ENCODE measurements around the gene ZNRF2. TPM values are rescaled to one million over a fixed set of nuclear protein-coding genes. Genes with fewer than 3 reads are reported as not detected.
"Not testable (repeated sequence)": the region's sequence is repeated elsewhere in the genome, so short reads cannot be mapped to it uniquely, and the experiment has no call there.

The ZNRF2 gene
- total RNA-seq, 4 donors from 2014 or later = 19.6 to 26.3 (median 22.5) TPM

GRCh38 chr7:30378275-30378674, 93.9 kb downstream of the ZNRF2 start:
- WGBS, 2 donors = 57 to 94% methylated on average over 1 of the region's 1 CpG
- no peak for DNase-seq
- H3K9me3 ChIP-seq = peaks cover 0 to 11% (median 6%) of the 10 kb centered on the region in 3 donors

GRCh38 chr7:30379131-30379530, 94.7 kb downstream of the ZNRF2 start:
- H3K4me1 ChIP-seq = no peaks in the 10 kb centered on the region
- peaks cover 0 to 11% (median 6%) of the 10 kb centered on the region in 3 donors for H3K9me3 ChIP-seq
- no peaks in the 10 kb centered on the region for H3K36me3 ChIP-seq
- WGBS, 2 donors = 53 to 57% methylated on average over 4 of the region's 4 CpGs
- intact Hi-C loops (cut with DNase I) = no loop called here
- no peak for DNase-seq
- no peak for TF ChIP-seq POLR2A (IDR thresholded peaks at IDR 0.05)
- TF ChIP-seq, protein P1, sequence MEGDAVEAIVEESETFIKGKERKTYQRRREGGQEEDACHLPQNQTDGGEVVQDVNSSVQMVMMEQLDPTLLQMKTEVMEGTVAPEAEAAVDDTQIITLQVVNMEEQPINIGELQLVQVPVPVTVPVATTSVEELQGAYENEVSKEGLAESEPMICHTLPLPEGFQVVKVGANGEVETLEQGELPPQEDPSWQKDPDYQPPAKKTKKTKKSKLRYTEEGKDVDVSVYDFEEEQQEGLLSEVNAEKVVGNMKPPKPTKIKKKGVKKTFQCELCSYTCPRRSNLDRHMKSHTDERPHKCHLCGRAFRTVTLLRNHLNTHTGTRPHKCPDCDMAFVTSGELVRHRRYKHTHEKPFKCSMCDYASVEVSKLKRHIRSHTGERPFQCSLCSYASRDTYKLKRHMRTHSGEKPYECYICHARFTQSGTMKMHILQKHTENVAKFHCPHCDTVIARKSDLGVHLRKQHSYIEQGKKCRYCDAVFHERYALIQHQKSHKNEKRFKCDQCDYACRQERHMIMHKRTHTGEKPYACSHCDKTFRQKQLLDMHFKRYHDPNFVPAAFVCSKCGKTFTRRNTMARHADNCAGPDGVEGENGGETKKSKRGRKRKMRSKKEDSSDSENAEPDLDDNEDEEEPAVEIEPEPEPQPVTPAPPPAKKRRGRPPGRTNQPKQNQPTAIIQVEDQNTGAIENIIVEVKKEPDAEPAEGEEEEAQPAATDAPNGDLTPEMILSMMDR (IDR thresholded peaks at IDR 0.05) = no peak
- H3K27ac ChIP-seq = no peak overlapping the region
- H3K4me3 ChIP-seq = no peak overlapping the region
- no peaks in the 10 kb centered on the region for H3K27me3 ChIP-seq

More at GRCh38 chr7:30378275-30378674, 93.9 kb downstream of the ZNRF2 start:
- no peak overlapping the region for H3K4me3 ChIP-seq
- H3K36me3 ChIP-seq = no peaks in the 10 kb centered on the region
- H3K4me1 ChIP-seq = no peaks in the 10 kb centered on the region
- H3K27me3 ChIP-seq = no peaks in the 10 kb centered on the region
- no peak overlapping the region for H3K27ac ChIP-seq
- intact Hi-C loops (cut with DNase I) = no loop called here
- no peak for TF ChIP-seq POLR2A (IDR thresholded peaks at IDR 0.05)
- TF ChIP-seq, protein P1 (IDR thresholded peaks at IDR 0.05) = no peak

GRCh38 chr7:30379741-30380140, 95.3 kb downstream of the ZNRF2 start:
- no peak overlapping the region for H3K4me3 ChIP-seq
- TF ChIP-seq, protein P1 (IDR thresholded peaks at IDR 0.05) = no peak
- no peak for TF ChIP-seq POLR2A (IDR thresholded peaks at IDR 0.05)
- peaks cover 0 to 11% (median 6%) of the 10 kb centered on the region in 3 donors for H3K9me3 ChIP-seq
- intact Hi-C loops (cut with DNase I) = no loop called here
- H3K4me1 ChIP-seq = no peaks in the 10 kb centered on the region
- H3K27ac ChIP-seq = no peak overlapping the region
- 70 to 77% methylated on average over 4 of the region's 4 CpGs for WGBS, 2 donors
- DNase-seq = no peak
- no peaks in the 10 kb centered on the region for H3K27me3 ChIP-seq
- H3K36me3 ChIP-seq = no peaks in the 10 kb centered on the region

DNA sequence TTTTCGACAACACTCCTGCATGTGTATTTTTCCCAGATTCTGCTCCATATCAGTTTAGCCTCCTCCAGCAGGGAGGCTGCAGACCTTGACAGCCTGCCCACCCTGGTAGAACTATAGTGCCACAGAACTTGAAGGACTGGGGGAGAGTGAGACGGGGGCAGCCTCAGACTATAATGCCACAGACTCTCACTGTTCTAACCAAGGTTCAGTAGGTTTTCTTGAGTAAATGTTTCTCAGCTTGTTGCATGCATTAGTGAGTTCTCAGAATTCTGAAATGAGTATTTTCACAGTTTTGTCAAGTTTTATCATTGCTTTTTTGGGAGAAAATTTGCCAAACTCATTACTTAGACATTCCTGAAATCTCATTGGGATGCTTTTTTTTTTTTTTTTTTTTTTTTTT, 95.9 kb downstream of the ZNRF2 start:
- no peaks in the 10 kb centered on the region for H3K27me3 ChIP-seq
- TF ChIP-seq, protein P1 (IDR thresholded peaks at IDR 0.05) = no peak
- no peak for TF ChIP-seq POLR2A (IDR thresholded peaks at IDR 0.05)
- DNase-seq = no peak
- WGBS, 2 donors = 100% methylated on average over 2 of the region's 2 CpGs
- no peak overlapping the region for H3K4me3 ChIP-seq
- H3K36me3 ChIP-seq = no peaks in the 10 kb centered on the region
- H3K9me3 ChIP-seq = peaks cover 0 to 11% (median 6%) of the 10 kb centered on the region in 3 donors
- no peaks in the 10 kb centered on the region for H3K4me1 ChIP-seq
- no peak overlapping the region for H3K27ac ChIP-seq
- intact Hi-C loops (cut with DNase I) = no loop called here

- H3K4me3 ChIP-seq; H3K27ac ChIP-seq; DNase-seq; H3K36me3 ChIP-seq; H3K4me1 ChIP-seq; intact Hi-C loops (cut with DNase I); H3K27me3 ChIP-seq: not testable (repeated sequence)
- WGBS, 2 donors = 92 to 96% methylated on average over 3 to 4 of the region's 4 CpGs
- peaks cover 0 to 11% (median 6%) of the 10 kb centered on the region in 3 donors for H3K9me3 ChIP-seq
These were observed 96.4 kb downstream of the ZNRF2 start for GRCh38 chr7:30380824-30381223.

DNA sequence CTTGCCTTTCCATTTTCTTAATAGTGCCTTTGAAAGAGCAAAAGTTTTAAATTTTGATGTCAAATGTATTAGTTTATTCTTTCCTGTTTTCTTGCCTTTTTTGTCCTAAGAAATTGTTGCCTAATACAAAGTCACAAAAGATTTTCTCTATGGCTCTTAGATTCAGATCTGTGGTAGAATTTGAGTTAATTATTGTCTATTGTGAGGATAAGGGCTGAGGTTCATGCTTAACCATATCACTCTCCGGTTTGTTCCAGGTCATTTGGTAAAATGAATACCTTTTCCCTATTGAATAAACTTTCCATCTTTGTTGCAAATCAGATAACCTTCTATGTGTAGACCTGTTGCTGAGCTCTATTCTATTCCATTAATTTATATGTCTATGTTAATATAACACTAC, 98.2 kb downstream of the ZNRF2 start:
- H3K4me1 ChIP-seq = no peaks in the 10 kb centered on the region
- H3K36me3 ChIP-seq = no peaks in the 10 kb centered on the region
- no peak for DNase-seq
- no peak overlapping the region for H3K27ac ChIP-seq
- H3K27me3 ChIP-seq = no peaks in the 10 kb centered on the region
- TF ChIP-seq, protein P1 (IDR thresholded peaks at IDR 0.05) = no peak
- no peak for TF ChIP-seq POLR2A (IDR thresholded peaks at IDR 0.05)
- intact Hi-C loops (cut with DNase I) = no loop called here
- H3K4me3 ChIP-seq = no peak overlapping the region
- 77 to 96% methylated on average over 1 of the region's 1 CpG for WGBS, 2 donors
- peaks cover 0 to 11% (median 6%) of the 10 kb centered on the region in 3 donors for H3K9me3 ChIP-seq

All from esophagus squamous epithelium (tissue), 5 donors.